Panc1 (cell line): Measurements from ENCODE around the gene TPP1. TPM values are rescaled to one million over a fixed set of nuclear protein-coding genes. Genes with fewer than 3 reads are reported as not detected.

Experiments used
- ATAC-seq: fragments of 200-7000 bp; cut with Tn5 transposase; 2 replicates; pipeline ENCODE4 v1.9.1; 2020; ENCODE audit warnings: mild to moderate bottlenecking, moderate library complexity
- BruUV-seq: library from RNA; stranded (reverse); fragments of 400-500 nt; replicated peaks from 2 replicates; lab custom pipeline; 2021; lab: Mats Ljungman, UMichigan
- CTCF ChIA-PET: fragments of 300-600 bp; sonication (Branson Sonifier 250); formaldehyde crosslinking; loops from one replicate; lab custom pipeline; 2022; ENCODE audit warnings: antibody characterized with exemption; lab: Charles Lee
- POLR2A ChIA-PET: fragments of 300-600 bp; sonication (Branson Sonifier 250); formaldehyde crosslinking; loops from one replicate; lab custom pipeline; 2022; ENCODE audit warnings: antibody characterized with exemption; lab: Charles Lee
- DNase-seq: peaks from one replicate; pipeline ENCODE4 v3.0.0-alpha.2; 2010; ENCODE audit warnings: low read depth, low spot score
- H3K27ac ChIP-seq: 2 replicates; pipeline ENCODE4 v1.5.1; 2011; ENCODE audit warnings: mild to moderate bottlenecking, low read length, inconsistent platforms
- H3K27me3 ChIP-seq: fragments of 200-500 bp; sonication (Bioruptor generic); 2 replicates; pipeline ENCODE4 v1.6.0; 2014; ENCODE audit warnings: low read length, inconsistent platforms; ENCODE audit not compliant: control insufficient read depth, insufficient read depth
- H3K36me3 ChIP-seq: fragments of 200-500 bp; sonication (Bioruptor generic); 2 replicates; pipeline ENCODE4 v1.5.1; 2014; ENCODE audit warnings: inconsistent platforms, mild to moderate bottlenecking, low read length, moderate library complexity; ENCODE audit not compliant: control insufficient read depth, insufficient read depth
- H3K4me1 ChIP-seq: 2 replicates; pipeline ENCODE4 v1.5.1; 2011; ENCODE audit warnings: inconsistent platforms, mild to moderate bottlenecking, low read length, moderate library complexity; ENCODE audit not compliant: control insufficient read depth, insufficient read depth
- H3K4me3 ChIP-seq, 2 experiments: 2 replicates each; pipeline ENCODE4 v1.5.1; 2011 to 2012; ENCODE audit warnings: low read depth in 2 of 2, low read length in 2 of 2, mild to moderate bottlenecking in 2 of 2, inconsistent platforms in 1 of 2, moderate library complexity in 1 of 2
- H3K9me3 ChIP-seq: fragments of 200-500 bp; sonication (Bioruptor generic); 2 replicates; pipeline ENCODE4 v1.5.1; 2014; ENCODE audit warnings: low read depth, mild to moderate bottlenecking, inconsistent platforms, low read length, moderate library complexity; ENCODE audit not compliant: control insufficient read depth, insufficient read depth
- CTCF ChIP-seq: fragments of 450-650 bp; IDR thresholded peaks from 2 replicates; pipeline ENCODE4 v1.5.1; 2017; ENCODE audit warnings: mild to moderate bottlenecking
- POLR2AphosphoS5 ChIP-seq: IDR thresholded peaks from 2 replicates; pipeline ENCODE4 v1.6.1; 2012; ENCODE audit warnings: mild to moderate bottlenecking, low read depth, low read length, moderate library complexity
- SIN3A ChIP-seq: IDR thresholded peaks from 2 replicates; pipeline ENCODE4 v1.6.1; 2012; ENCODE audit warnings: low read depth, mild to moderate bottlenecking, low read length, moderate library complexity, borderline replicate concordance; ENCODE audit not compliant: insufficient read depth
- TCF7L2 ChIP-seq: IDR thresholded peaks from 2 replicates; pipeline ENCODE4 v1.6.1; 2011; ENCODE audit warnings: mild to moderate bottlenecking, low read depth, low read length, inconsistent platforms
- in situ Hi-C: cut with HindIII; loops from 2 replicates; pipeline ENCODE4 v1.10.0; 2016; ENCODE audit warnings: low sequenced_read_pairs, low pct_unique_long_range_greater_than_20kb
- intact Hi-C: fragments of 100-400 bp; cut with micrococcal nuclease; formaldehyde crosslinking; loops from one replicate; pipeline ENCODE4 v1.10.0; 2022; ENCODE audit not compliant: unreplicated experiment
- total RNA-seq: library from RNA; stranded (reverse); gene quantifications from one replicate; pipeline ENCODE4 v1.2.1, GENCODE V29; 2021; ENCODE audit not compliant: unreplicated experiment
- TF ChIP-seq, protein P1 (sequence below), 2 experiments: IDR thresholded peaks; 2 replicates each; pipeline ENCODE4 v1.6.1; 2011 to 2012; ENCODE audit warnings: low read depth in 2 of 2, control low read depth in 1 of 2, low read length in 1 of 2, mild to moderate bottlenecking in 1 of 2, moderate library complexity in 1 of 2; ENCODE audit not compliant: insufficient read depth in 1 of 2

Gene TPP1
- total RNA-seq, 1 experiment from 2014 or later = 200 TPM

GRCh38 chr11:6656584-6656915 lies 37.3 kb upstream of the TPP1 start:
- DNase-seq = no peak
- POLR2A ChIA-PET = no interaction called here
- Histone ChIP-seq H3K27ac (no peak overlapping the region), H3K9me3 (no peaks in the 10 kb centered on the region), H3K36me3 (no peaks in the 10 kb centered on the region; the same call in 1 of the 2 replicates), H3K27me3 (peaks cover 59% of the 10 kb centered on the region), H3K4me3 (no peak overlapping the region), H3K4me1 (no peaks in the 10 kb centered on the region)
- TF ChIP-seq, protein P1, sequence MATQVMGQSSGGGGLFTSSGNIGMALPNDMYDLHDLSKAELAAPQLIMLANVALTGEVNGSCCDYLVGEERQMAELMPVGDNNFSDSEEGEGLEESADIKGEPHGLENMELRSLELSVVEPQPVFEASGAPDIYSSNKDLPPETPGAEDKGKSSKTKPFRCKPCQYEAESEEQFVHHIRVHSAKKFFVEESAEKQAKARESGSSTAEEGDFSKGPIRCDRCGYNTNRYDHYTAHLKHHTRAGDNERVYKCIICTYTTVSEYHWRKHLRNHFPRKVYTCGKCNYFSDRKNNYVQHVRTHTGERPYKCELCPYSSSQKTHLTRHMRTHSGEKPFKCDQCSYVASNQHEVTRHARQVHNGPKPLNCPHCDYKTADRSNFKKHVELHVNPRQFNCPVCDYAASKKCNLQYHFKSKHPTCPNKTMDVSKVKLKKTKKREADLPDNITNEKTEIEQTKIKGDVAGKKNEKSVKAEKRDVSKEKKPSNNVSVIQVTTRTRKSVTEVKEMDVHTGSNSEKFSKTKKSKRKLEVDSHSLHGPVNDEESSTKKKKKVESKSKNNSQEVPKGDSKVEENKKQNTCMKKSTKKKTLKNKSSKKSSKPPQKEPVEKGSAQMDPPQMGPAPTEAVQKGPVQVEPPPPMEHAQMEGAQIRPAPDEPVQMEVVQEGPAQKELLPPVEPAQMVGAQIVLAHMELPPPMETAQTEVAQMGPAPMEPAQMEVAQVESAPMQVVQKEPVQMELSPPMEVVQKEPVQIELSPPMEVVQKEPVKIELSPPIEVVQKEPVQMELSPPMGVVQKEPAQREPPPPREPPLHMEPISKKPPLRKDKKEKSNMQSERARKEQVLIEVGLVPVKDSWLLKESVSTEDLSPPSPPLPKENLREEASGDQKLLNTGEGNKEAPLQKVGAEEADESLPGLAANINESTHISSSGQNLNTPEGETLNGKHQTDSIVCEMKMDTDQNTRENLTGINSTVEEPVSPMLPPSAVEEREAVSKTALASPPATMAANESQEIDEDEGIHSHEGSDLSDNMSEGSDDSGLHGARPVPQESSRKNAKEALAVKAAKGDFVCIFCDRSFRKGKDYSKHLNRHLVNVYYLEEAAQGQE (IDR thresholded peaks at IDR 0.05; ENCODE audit: insufficient read depth in 1 of 2, low read depth in 2 of 2, low read length in 1 of 2) = no peak
- TF ChIP-seq SIN3A = no peak
- TF ChIP-seq POLR2AphosphoS5 = no peak
- TF ChIP-seq CTCF = no peak
- no peak for TF ChIP-seq TCF7L2
- intact Hi-C loops = no loop called here
- CTCF ChIA-PET = no interaction called here
- no TSS peak for BruUV-seq
- no peak for ATAC-seq
- in situ Hi-C loops = no loop called here

DNA sequence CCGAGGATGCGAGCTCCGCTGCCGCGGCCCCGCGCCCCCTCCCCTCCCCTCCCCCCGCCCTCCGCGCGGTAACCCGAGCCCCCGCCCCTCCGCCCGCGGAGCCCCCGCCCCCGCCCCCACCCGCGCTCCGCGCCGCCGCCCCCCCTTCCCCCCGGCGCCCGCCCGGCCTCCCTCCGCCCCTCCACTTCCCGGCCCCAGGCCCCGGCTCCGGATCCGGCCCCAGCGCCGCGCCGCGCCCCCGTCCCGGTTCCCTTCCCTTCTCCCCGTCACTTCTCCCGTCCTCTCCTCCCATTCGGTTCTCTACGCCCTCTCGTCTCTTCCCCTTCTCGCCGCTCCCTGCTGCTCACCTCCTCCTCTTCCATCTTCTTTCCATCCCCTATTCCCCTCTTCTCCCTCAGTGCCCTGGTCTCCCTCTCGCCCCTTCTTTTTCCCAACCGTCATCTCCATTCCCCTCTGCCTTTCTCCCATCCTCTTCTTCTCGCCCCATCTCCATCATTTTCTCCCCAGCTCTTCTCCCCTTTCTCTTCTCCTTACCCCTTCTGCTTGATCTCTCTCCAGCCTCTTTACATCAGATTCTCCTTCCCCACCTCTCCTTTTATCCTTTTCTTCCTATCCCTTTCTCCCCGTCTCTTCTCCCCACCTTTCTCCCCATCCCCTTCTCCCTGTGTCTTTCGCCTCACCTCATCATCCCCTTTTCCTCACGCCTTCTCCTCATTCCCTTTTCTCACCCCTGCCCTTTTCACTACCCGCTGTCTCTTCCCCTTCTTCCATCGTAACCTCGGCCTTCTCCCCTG lies 36.8 kb upstream of the TPP1 start, which contains the start of gene DCHS1:
DCHS1 (minus strand) TSS at position 20 of the 794 bp plus-strand sequence. CDS start 14,196 bp downstream, outside the sequence.
- Histone ChIP-seq H3K4me3 (peak within 1 kb of the TSS; percentile 3 to 19; a peak in 2 of 4 replicates), H3K4me1 (no peaks in the 10 kb centered on the region), H3K9me3 (no peaks in the 10 kb centered on the region), H3K27me3 (peaks cover 65% of the 10 kb centered on the region), H3K36me3 (no peaks in the 10 kb centered on the region; the same call in 1 of the 2 replicates), H3K27ac (no peak within 1 kb of the TSS)
- POLR2A ChIA-PET = no interaction called here
- in situ Hi-C loops (no loop called here), intact Hi-C loops (no loop called here)
- no peak for DNase-seq
- TF ChIP-seq CTCF = no peak
- TF ChIP-seq, protein P1 (IDR thresholded peaks at IDR 0.05; ENCODE audit: insufficient read depth in 1 of 2, low read depth in 2 of 2, low read length in 1 of 2) = no peak
- TF ChIP-seq SIN3A = no peak
- TF ChIP-seq POLR2AphosphoS5 = no peak
- TF ChIP-seq TCF7L2 = no peak
- CTCF ChIA-PET = no interaction called here
- no TSS peak for BruUV-seq
- ATAC-seq = no peak
